Upper lobe of left lung (tissue), 4 donors: ENCODE data around the gene PLXNB1.

Experiments used
- EP300 ChIP-seq, 4 donors: sonication (generic); formaldehyde crosslinking; IDR thresholded peaks; one replicate each; pipeline ENCODE4 v1.5.1; 2017; ENCODE audit warnings: antibody characterized with exemption in 4 of 4, control low read depth in 2 of 4
- TF ChIP-seq, protein P1 (sequence below), 6 experiments: fragments of 450-650 bp in 4 of 6; fragments of 200-600 bp in 2 of 6; sonication (generic) in 2 of 6; IDR thresholded peaks; one replicate each; pipeline ENCODE4 v1.5.1; 2016 to 2019; ENCODE audit warnings: antibody characterized with exemption in 6 of 6

DNA sequence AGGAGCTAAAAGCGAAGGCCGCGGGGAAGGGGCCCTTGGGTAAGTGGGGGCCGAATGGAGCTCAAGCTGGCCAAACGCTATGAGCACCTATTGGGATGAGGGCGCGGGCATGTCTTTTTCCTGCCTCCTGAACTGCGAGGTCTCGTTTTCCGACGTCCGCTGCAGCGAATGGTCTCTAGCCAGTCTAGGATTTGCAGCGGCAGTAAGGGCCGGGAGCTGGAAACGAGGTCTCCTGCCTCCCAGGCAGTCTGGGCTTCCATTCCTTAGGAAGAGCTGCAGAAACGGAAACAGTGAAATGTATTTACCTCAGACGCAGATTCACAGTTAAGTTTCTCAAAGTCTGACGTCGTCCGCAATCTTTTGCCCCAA is 10.7 kb upstream of the PLXNB1 start:
- TF ChIP-seq, protein P1, sequence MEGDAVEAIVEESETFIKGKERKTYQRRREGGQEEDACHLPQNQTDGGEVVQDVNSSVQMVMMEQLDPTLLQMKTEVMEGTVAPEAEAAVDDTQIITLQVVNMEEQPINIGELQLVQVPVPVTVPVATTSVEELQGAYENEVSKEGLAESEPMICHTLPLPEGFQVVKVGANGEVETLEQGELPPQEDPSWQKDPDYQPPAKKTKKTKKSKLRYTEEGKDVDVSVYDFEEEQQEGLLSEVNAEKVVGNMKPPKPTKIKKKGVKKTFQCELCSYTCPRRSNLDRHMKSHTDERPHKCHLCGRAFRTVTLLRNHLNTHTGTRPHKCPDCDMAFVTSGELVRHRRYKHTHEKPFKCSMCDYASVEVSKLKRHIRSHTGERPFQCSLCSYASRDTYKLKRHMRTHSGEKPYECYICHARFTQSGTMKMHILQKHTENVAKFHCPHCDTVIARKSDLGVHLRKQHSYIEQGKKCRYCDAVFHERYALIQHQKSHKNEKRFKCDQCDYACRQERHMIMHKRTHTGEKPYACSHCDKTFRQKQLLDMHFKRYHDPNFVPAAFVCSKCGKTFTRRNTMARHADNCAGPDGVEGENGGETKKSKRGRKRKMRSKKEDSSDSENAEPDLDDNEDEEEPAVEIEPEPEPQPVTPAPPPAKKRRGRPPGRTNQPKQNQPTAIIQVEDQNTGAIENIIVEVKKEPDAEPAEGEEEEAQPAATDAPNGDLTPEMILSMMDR (IDR thresholded peaks at IDR 0.05): no peak
- TF ChIP-seq EP300 (IDR thresholded peaks at IDR 0.05): no peak
